Tibial artery (tissue), 4 donors: Measurements from ENCODE around the gene SDHB.

Experiments used
- DNase-seq, 2 donors: peaks; one replicate each; pipeline ENCODE4 v3.0.0-alpha.2; 2019
- H3K27ac ChIP-seq, 2 donors: fragments of 200-600 bp; sonication (generic) in 1 of 2; 1 replicate in 1 of 2; 2 replicates in 1 of 2; pipeline ENCODE4 v1.5.1; 2018 to 2019; ENCODE audit warnings: mild to moderate bottlenecking in 1 of 2
- H3K27me3 ChIP-seq, 2 donors: fragments of 200-600 bp; sonication (generic) in 1 of 2; one replicate each; pipeline versions ENCODE4 v1.5.1 to v1.6.0; 2016 to 2019
- H3K36me3 ChIP-seq, 3 donors: fragments of 200-600 bp; sonication (generic) in 2 of 3; one replicate each; pipeline ENCODE4 v1.5.1; 2016 to 2019; ENCODE audit warnings: mild to moderate bottlenecking in 2 of 3
- H3K4me1 ChIP-seq, 4 donors: fragments of 200-600 bp; sonication (generic) in 2 of 4; 1 replicate in 3 of 4; 2 replicates in 1 of 4; pipeline ENCODE4 v1.5.1; 2016 to 2019
- H3K4me3 ChIP-seq, 2 donors: fragments of 200-600 bp; sonication (generic) in 1 of 2; 1 replicate in 1 of 2; 2 replicates in 1 of 2; pipeline ENCODE4 v1.5.1; 2018 to 2019; ENCODE audit warnings: mild to moderate bottlenecking in 2 of 2
- H3K9me3 ChIP-seq, 3 donors: fragments of 200-600 bp; sonication (generic) in 1 of 3; one replicate each; pipeline ENCODE4 v1.5.1; 2016 to 2019
- CTCF ChIP-seq, 2 experiments: fragments of 200-600 bp in 1 of 2; fragments of 450-650 bp in 1 of 2; IDR thresholded peaks; one replicate each; pipeline ENCODE4 v1.5.1; 2017 to 2019; ENCODE audit warnings: antibody characterized with exemption in 2 of 2, mild to moderate bottlenecking in 1 of 2, moderate library complexity in 1 of 2
- intact Hi-C: fragments of 100-400 bp; cut with DNase I; formaldehyde crosslinking; loops from one replicate; pipeline ENCODE4 v1.15.0; 2023; ENCODE audit warnings: low total_unique reads

Gene SDHB

GRCh38 chr1:17023573-17023972 lies 30.3 kb downstream of the SDHB start:
- no peaks in the 10 kb centered on the region for H3K27me3 ChIP-seq
- no peak for DNase-seq
- no peak overlapping the region for H3K27ac ChIP-seq
- intact Hi-C loops: no loop called here
- no peak for TF ChIP-seq CTCF (IDR thresholded peaks at IDR 0.05)
- H3K9me3 ChIP-seq: no peaks in the 10 kb centered on the region
- H3K4me1 ChIP-seq: peaks cover 0 to 8% (median 0%) of the 10 kb centered on the region in 4 donors
- H3K36me3 ChIP-seq: peaks cover 90 to 100% (median 93%) of the 10 kb centered on the region in 3 donors
- no peak overlapping the region for H3K4me3 ChIP-seq

GRCh38 chr1:17023102-17023501 lies 30.7 kb downstream of the SDHB start:
- intact Hi-C loops: no loop called here
- Histone ChIP-seq H3K9me3 (no peaks in the 10 kb centered on the region), H3K36me3 (peaks cover 89 to 100% (median 90%) of the 10 kb centered on the region in 3 donors), H3K4me1 (peaks cover 0 to 8% (median 0%) of the 10 kb centered on the region in 4 donors), H3K27me3 (no peaks in the 10 kb centered on the region), H3K4me3 (no peak overlapping the region), H3K27ac (no peak overlapping the region)
- no peak for DNase-seq
- TF ChIP-seq CTCF (IDR thresholded peaks at IDR 0.05): no peak

GRCh38 chr1:17021896-17022295 lies 31.9 kb downstream of the SDHB start:
- Histone ChIP-seq H3K4me3 (no peak overlapping the region), H3K36me3 (peaks cover 78 to 95% (median 84%) of the 10 kb centered on the region in 3 donors), H3K4me1 (no peaks in the 10 kb centered on the region), H3K9me3 (no peaks in the 10 kb centered on the region), H3K27ac (no peak overlapping the region), H3K27me3 (no peaks in the 10 kb centered on the region)
- no peak for DNase-seq
- no peak for TF ChIP-seq CTCF (IDR thresholded peaks at IDR 0.05)
- intact Hi-C loops: no loop called here

- no peak overlapping the region for H3K4me3 ChIP-seq
- no peaks in the 10 kb centered on the region for H3K4me1 ChIP-seq
- H3K9me3 ChIP-seq: no peaks in the 10 kb centered on the region
- no peak for TF ChIP-seq CTCF (IDR thresholded peaks at IDR 0.05)
- intact Hi-C loops: no loop called here
- H3K36me3 ChIP-seq: peaks cover 67 to 81% (median 71%) of the 10 kb centered on the region in 3 donors
- no peaks in the 10 kb centered on the region for H3K27me3 ChIP-seq
- DNase-seq: no peak
- no peak overlapping the region for H3K27ac ChIP-seq
Observed at GRCh38 chr1:17020502-17020901, 33.3 kb downstream of the SDHB start.

GRCh38 chr1:17018849-17019248 lies 35.0 kb downstream of the SDHB start:
- no peak for TF ChIP-seq CTCF (IDR thresholded peaks at IDR 0.05)
- Histone ChIP-seq H3K36me3 (peaks cover 51 to 65% (median 59%) of the 10 kb centered on the region in 3 donors), H3K9me3 (no peaks in the 10 kb centered on the region), H3K27ac (no peak overlapping the region), H3K27me3 (no peaks in the 10 kb centered on the region), H3K4me1 (no peaks in the 10 kb centered on the region), H3K4me3 (no peak overlapping the region)
- no peak for DNase-seq
- intact Hi-C loops: no loop called here

GRCh38 chr1:17017435-17017834 lies 36.4 kb downstream of the SDHB start:
- intact Hi-C loops: no loop called here
- H3K4me3 ChIP-seq: no peak overlapping the region
- DNase-seq: no peak
- no peak for TF ChIP-seq CTCF (IDR thresholded peaks at IDR 0.05)
- peaks cover 37 to 51% (median 45%) of the 10 kb centered on the region in 3 donors for H3K36me3 ChIP-seq
- H3K9me3 ChIP-seq: no peaks in the 10 kb centered on the region
- no peak overlapping the region for H3K27ac ChIP-seq
- peaks cover 0 to 1% (median under 1%) of the 10 kb centered on the region in 4 donors for H3K4me1 ChIP-seq
- H3K27me3 ChIP-seq: no peaks in the 10 kb centered on the region
